H1 (cell line): ENCODE measurements around the gene SP5. TPM values are rescaled to one million over a fixed set of nuclear protein-coding genes. Genes with fewer than 3 reads are reported as not detected.

Source experiments
- CTCF ChIA-PET: fragments of 300-600 bp; sonication (Branson Sonifier 250); formaldehyde crosslinking; loops from one replicate; lab custom pipeline; 2021; ENCODE audit not compliant: partially characterized antibody; lab: Charles Lee
- POLR2A ChIA-PET: fragments of 300-600 bp; sonication (Branson Sonifier 250); formaldehyde crosslinking; loops from one replicate; lab custom pipeline; 2021; ENCODE audit warnings: inconsistent platforms; ENCODE audit not compliant: partially characterized antibody; lab: Charles Lee
- DNase-seq, 2 experiments: peaks; one replicate each; pipeline versions ENCODE4 v3.0.0 to v3.0.0-alpha.2; 2010 to 2022; ENCODE audit warnings: low spot score in 2 of 2, low read depth in 1 of 2, mixed read lengths in 1 of 2
- FAIRE-seq: peaks from 2 replicates; lab custom pipeline; 2011; peaks lifted over from hg19 to GRCh38; lab: Jason Lieb, UNC
- H2AFZ ChIP-seq: 2 replicates; pipeline ENCODE4 v1.8.1; 2012; ENCODE audit warnings: low read length, inconsistent platforms
- H2AK5ac ChIP-seq: 2 replicates; pipeline ENCODE4 v1.6.1; 2013; ENCODE audit warnings: low read depth, low read length
- H2BK120ac ChIP-seq: replicated peaks from 2 replicates; pipeline ENCODE3; 2013; ENCODE audit warnings: low read depth, low read length, inconsistent platforms
- H2BK12ac ChIP-seq: 2 replicates; pipeline ENCODE4 v1.6.1; 2013; ENCODE audit warnings: low read depth, low read length
- H2BK15ac ChIP-seq: 2 replicates; pipeline ENCODE4 v1.6.1; 2013; ENCODE audit warnings: low read length
- H2BK20ac ChIP-seq: 2 replicates; pipeline ENCODE4 v1.6.1; 2013; ENCODE audit warnings: low read length
- H2BK5ac ChIP-seq: 2 replicates; pipeline ENCODE4 v1.6.1; 2013; ENCODE audit warnings: low read depth, low read length
- H3K14ac ChIP-seq: 2 replicates; pipeline ENCODE4 v1.6.1; 2013; ENCODE audit warnings: inconsistent platforms; ENCODE audit not compliant: insufficient read length
- H3K18ac ChIP-seq: 2 replicates; pipeline ENCODE4 v1.6.1; 2013; ENCODE audit warnings: low read length; ENCODE audit errors: extremely low read depth
- H3K23ac ChIP-seq: 2 replicates; pipeline ENCODE4 v1.6.1; 2013; ENCODE audit warnings: inconsistent platforms; ENCODE audit not compliant: insufficient read length
- H3K23me2 ChIP-seq: 2 replicates; pipeline ENCODE4 v1.6.1; 2013; ENCODE audit warnings: low read depth, low read length
- H3K27ac ChIP-seq: 2 replicates; pipeline ENCODE4 v1.6.1; 2011; ENCODE audit warnings: low read depth, low read length, inconsistent platforms
- H3K27me3 ChIP-seq, 4 experiments: replicated peaks in 1 of 4; 1 replicate in 1 of 4; 2 replicates in 3 of 4; pipeline versions ENCODE4 v1.6.1 to v1.8.1; 2011 to 2013; ENCODE audit warnings: low read length in 3 of 4, mild to moderate bottlenecking in 3 of 4, inconsistent platforms in 2 of 4, mixed read lengths in 2 of 4, moderate library complexity in 1 of 4; ENCODE audit not compliant: control insufficient read depth in 3 of 4, insufficient read depth in 3 of 4; ENCODE audit errors: extremely low read depth in 1 of 4
- H3K36me3 ChIP-seq, 4 experiments: 2 replicates each; pipeline versions ENCODE4 v1.6.1 to v1.8.1; 2011 to 2013; ENCODE audit warnings: mild to moderate bottlenecking in 4 of 4, low read length in 3 of 4, moderate library complexity in 2 of 4, control low read depth in 1 of 4, inconsistent platforms in 1 of 4; ENCODE audit not compliant: insufficient read depth in 4 of 4, control insufficient read depth in 2 of 4
- H3K4ac ChIP-seq: replicated peaks from 2 replicates; pipeline ENCODE3; 2013; ENCODE audit warnings: low read length, low read depth, mixed read lengths, inconsistent platforms; ENCODE audit not compliant: insufficient read length
- H3K4me1 ChIP-seq, 4 experiments: replicated peaks in 1 of 4; 1 replicate in 1 of 4; 2 replicates in 3 of 4; pipeline versions ENCODE4 v1.6.1 to v1.8.1; 2011 to 2013; ENCODE audit warnings: low read length in 3 of 4, inconsistent platforms in 2 of 4, mixed read lengths in 1 of 4; ENCODE audit not compliant: insufficient read depth in 4 of 4, control insufficient read depth in 3 of 4
- H3K4me2 ChIP-seq, 2 experiments: 2 replicates each; pipeline versions ENCODE4 v1.6.1 to v1.8.1; 2011 to 2013; ENCODE audit warnings: low read depth in 2 of 2, low read length in 2 of 2, control low read depth in 1 of 2, inconsistent platforms in 1 of 2, mild to moderate bottlenecking in 1 of 2; ENCODE audit not compliant: insufficient read depth in 1 of 2
- H3K4me3 ChIP-seq, 4 experiments: fragments of 200-600, 300-600 bp in 1 of 4; sonication (generic), shearing (Covaris generic), sonication (Bioruptor Twin) in 1 of 4; 2 replicates each; pipeline versions ENCODE4 v1.5.1 to v1.8.1; 2011 to 2016; ENCODE audit warnings: low read length in 4 of 4, low read depth in 3 of 4, control low read depth in 2 of 4, inconsistent platforms in 2 of 4, mild to moderate bottlenecking in 2 of 4, mixed read lengths in 1 of 4, moderate library complexity in 1 of 4; ENCODE audit not compliant: insufficient read depth in 2 of 4; ENCODE audit errors: extremely low read depth in 1 of 4
- H3K56ac ChIP-seq: replicated peaks from 2 replicates; pipeline ENCODE3; 2013; ENCODE audit warnings: low read depth, mild to moderate bottlenecking, mixed read lengths, low read length, inconsistent platforms; ENCODE audit not compliant: insufficient read length
- H3K79me1 ChIP-seq: 2 replicates; pipeline ENCODE4 v1.6.1; 2013; ENCODE audit warnings: low read depth, low read length, control low read depth
- H3K79me2 ChIP-seq, 2 experiments: 2 replicates each; pipeline versions ENCODE4 v1.6.1 to v1.8.1; 2012 to 2013; ENCODE audit warnings: low read length in 2 of 2, mild to moderate bottlenecking in 2 of 2, inconsistent platforms in 1 of 2; ENCODE audit not compliant: insufficient read depth in 2 of 2, control insufficient read depth in 1 of 2
- H3K9ac ChIP-seq, 4 experiments: replicated peaks in 1 of 4; 1 replicate in 1 of 4; 2 replicates in 3 of 4; pipeline versions ENCODE4 v1.6.1 to v1.8.1; 2011 to 2013; ENCODE audit warnings: low read depth in 3 of 4, low read length in 3 of 4, control low read depth in 2 of 4, mild to moderate bottlenecking in 2 of 4, moderate library complexity in 2 of 4, inconsistent platforms in 1 of 4; ENCODE audit errors: extremely low read depth in 1 of 4
- H3K9me3 ChIP-seq, 2 experiments: 2 replicates each; pipeline versions ENCODE4 v1.6.1 to v1.8.1; 2012 to 2013; ENCODE audit warnings: mild to moderate bottlenecking in 2 of 2, moderate library complexity in 2 of 2, control low read depth in 1 of 2, inconsistent platforms in 1 of 2, low read depth in 1 of 2, low read length in 1 of 2, mixed read lengths in 1 of 2; ENCODE audit not compliant: insufficient read depth in 2 of 2
- H4K20me1 ChIP-seq, 2 experiments: replicated peaks in 1 of 2; 2 replicates each; pipeline versions ENCODE3 to v1.8.1; 2011 to 2013; ENCODE audit warnings: inconsistent platforms in 2 of 2, low read length in 2 of 2, mild to moderate bottlenecking in 1 of 2; ENCODE audit not compliant: insufficient read depth in 2 of 2, control insufficient read depth in 1 of 2
- H4K5ac ChIP-seq: 2 replicates; pipeline ENCODE4 v1.6.1; 2013; ENCODE audit warnings: low read length, low read depth, mixed read lengths, inconsistent platforms; ENCODE audit not compliant: insufficient read length
- H4K8ac ChIP-seq: 2 replicates; pipeline ENCODE4 v1.8.0; 2013; ENCODE audit warnings: mild to moderate bottlenecking, moderate library complexity, low read length, inconsistent platforms; ENCODE audit not compliant: insufficient read depth; ENCODE audit errors: extremely low read depth
- H4K91ac ChIP-seq: replicated peaks from 2 replicates; pipeline ENCODE3; 2013; ENCODE audit warnings: low read length, mixed read lengths, inconsistent platforms; ENCODE audit not compliant: insufficient read length
- EP300 ChIP-seq, 2 experiments: IDR thresholded peaks; 1 replicate in 1 of 2; 2 replicates in 1 of 2; pipeline ENCODE4 v1.6.1; 2011 to 2012; ENCODE audit warnings: low read depth in 2 of 2, low read length in 2 of 2, mild to moderate bottlenecking in 2 of 2, borderline replicate concordance in 1 of 2, inconsistent platforms in 1 of 2, moderate library complexity in 1 of 2
- JUN ChIP-seq: IDR thresholded peaks from 2 replicates; pipeline ENCODE4 v1.6.1; 2011; ENCODE audit warnings: low read depth, mild to moderate bottlenecking, improper control_type of control experiment, low read length
- JUND ChIP-seq: IDR thresholded peaks from 2 replicates; pipeline ENCODE4 v1.6.1; 2011; ENCODE audit warnings: mild to moderate bottlenecking, improper control_type of control experiment, low read length
- KDM1A ChIP-seq: fragments of 200-600, 300-600 bp; sonication (generic); IDR thresholded peaks from 2 replicates; pipeline ENCODE4 v1.7.1; 2016; ENCODE audit warnings: mild to moderate bottlenecking, low read length, borderline replicate concordance
- POLR2AphosphoS5 ChIP-seq: IDR thresholded peaks from 2 replicates; pipeline ENCODE4 v1.6.1; 2011; ENCODE audit warnings: low read depth, low read length
- RXRA ChIP-seq: IDR thresholded peaks from 2 replicates; pipeline ENCODE4 v1.6.1; 2011; ENCODE audit warnings: low read depth, mild to moderate bottlenecking, low read length, moderate library complexity; ENCODE audit not compliant: insufficient read depth
- TAF1 ChIP-seq: IDR thresholded peaks from 2 replicates; pipeline ENCODE4 v1.6.1; 2011; ENCODE audit warnings: mild to moderate bottlenecking, low read depth, low read length
- WGBS, 2 experiments: shearing (Covaris generic) in 1 of 2; methylation state at CpG; one replicate each; pipeline versions ENCODE4 v1.1.6 to v1.1.7; 2013 to 2015; ENCODE audit warnings: low lambda C conversion rate in 2 of 2, mixed read lengths in 2 of 2, inconsistent platforms in 1 of 2, low coverage in 1 of 2, missing lambda C conversion rate in 1 of 2; ENCODE audit not compliant: insufficient replicate concordance in 2 of 2, insufficient coverage in 1 of 2, insufficient read length in 1 of 2; ENCODE audit errors: extremely low coverage in 1 of 2, missing lambda C conversion rate in 1 of 2; 5-methylcytosine and 5-hydroxymethylcytosine counted together
- polyA plus RNA-seq, 7 experiments: library from polyadenylated mRNA; depleted of rRNA in 3 of 7; stranded (reverse) in 5 of 7; unstranded in 2 of 7; fragments of >200 nt in 5 of 7; fragments of 200-250 nt in 2 of 7; gene quantifications; 1 replicate in 5 of 7; 2 replicates in 1 of 7; 4 replicates in 1 of 7; pipeline versions ENCODE4 v1.2.1 to v1.2.3, GENCODE V29; 2011 to 2013; ENCODE audit warnings: missing spikeins in 2 of 7, mixed read lengths in 2 of 7
- total RNA-seq: library from RNA; stranded (reverse); fragmentation: NEBNext Ultra II Directional; extraction: Animal tissue kit (Norgen Biotek cat#: 25700); gene quantifications from 2 replicates; pipeline ENCODE4 v1.2.1, GENCODE V29; 2021
- TF ChIP-seq, protein P1 (sequence below): IDR thresholded peaks from 2 replicates; pipeline ENCODE4 v1.6.1; 2011; ENCODE audit warnings: low read length, improper control_type of control experiment
- TF ChIP-seq, protein P2 (sequence below): IDR thresholded peaks from 2 replicates; pipeline ENCODE4 v1.6.1; 2011; ENCODE audit warnings: low read depth, mild to moderate bottlenecking, low read length; ENCODE audit not compliant: insufficient read depth

Gene SP5
- total and polyA plus RNA-seq, 2 of the 8 experiments (the other 6 are each of a cell fraction or from before 2014, with no cell fraction given) = 0.17 TPM; not detected in 1

DNA sequence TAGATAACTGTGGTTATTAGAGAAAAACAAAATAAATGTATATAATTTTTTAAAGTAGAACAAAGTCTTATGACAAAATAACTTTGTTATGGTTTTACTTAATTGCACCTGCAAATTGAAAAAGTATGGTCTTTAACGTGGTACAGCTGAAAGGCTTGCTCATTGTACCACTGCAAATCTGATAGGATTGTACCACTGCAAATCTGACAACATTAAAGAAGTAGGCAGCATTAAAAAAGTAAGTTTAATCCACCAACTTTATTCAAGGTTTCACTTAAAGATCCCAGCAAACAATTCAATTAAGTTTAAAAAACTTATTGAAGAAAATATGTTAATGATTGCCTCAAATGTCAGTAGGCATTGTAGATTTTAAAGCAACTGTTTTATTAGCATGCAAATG is 4.7 kb downstream of the SP5 start:
- H2AFZ ChIP-seq = no peak overlapping the region
- H4K91ac ChIP-seq = no peak overlapping the region
- no peak overlapping the region for H2BK20ac ChIP-seq
- H3K4me2 ChIP-seq = no peak overlapping the region
- H3K4me3 ChIP-seq = no peak overlapping the region
- no peak overlapping the region for H3K4ac ChIP-seq
- WGBS, 2 experiments = 73% methylated on average over 1 of the region's 1 CpG; no CpG with 5 or more reads in 1 of the 2 experiments
- no peak overlapping the region for H2BK15ac ChIP-seq
- no peaks in the 10 kb centered on the region for H3K79me1 ChIP-seq
- no peak overlapping the region for H4K8ac ChIP-seq
- peaks cover 0 to 7% of the 10 kb centered on the region in 2 experiments; a peak in 1 of 4 replicates for H3K9me3 ChIP-seq
- H3K56ac ChIP-seq = no peak overlapping the region
- H4K20me1 ChIP-seq = peaks cover 1 to 2% of the 10 kb centered on the region in 2 experiments
- no peak overlapping the region for H2AK5ac ChIP-seq
- peaks cover 12% of the 10 kb centered on the region; the same call in 1 of the 2 replicates for H3K23me2 ChIP-seq
- H3K27ac ChIP-seq = no peak overlapping the region
- peaks cover 35 to 53% (median 48%) of the 10 kb centered on the region in 4 experiments for H3K27me3 ChIP-seq
- H3K79me2 ChIP-seq = no peaks in the 10 kb centered on the region
- H3K14ac ChIP-seq = no peak overlapping the region
- no peak overlapping the region for H2BK12ac ChIP-seq
- POLR2A ChIA-PET = no interaction called here
- H2BK5ac ChIP-seq = no peak overlapping the region
- TF ChIP-seq JUND = no peak
- TF ChIP-seq EP300 (IDR thresholded peaks at IDR 0.05; ENCODE audit: borderline replicate concordance in 1 of 2, low read depth in 2 of 2, low read length in 2 of 2) = no peak
- no peak for TF ChIP-seq RXRA
- TF ChIP-seq JUN = no peak
- TF ChIP-seq, protein P1, sequence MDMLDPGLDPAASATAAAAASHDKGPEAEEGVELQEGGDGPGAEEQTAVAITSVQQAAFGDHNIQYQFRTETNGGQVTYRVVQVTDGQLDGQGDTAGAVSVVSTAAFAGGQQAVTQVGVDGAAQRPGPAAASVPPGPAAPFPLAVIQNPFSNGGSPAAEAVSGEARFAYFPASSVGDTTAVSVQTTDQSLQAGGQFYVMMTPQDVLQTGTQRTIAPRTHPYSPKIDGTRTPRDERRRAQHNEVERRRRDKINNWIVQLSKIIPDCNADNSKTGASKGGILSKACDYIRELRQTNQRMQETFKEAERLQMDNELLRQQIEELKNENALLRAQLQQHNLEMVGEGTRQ = no peak
- TF ChIP-seq POLR2AphosphoS5 = no peak
- no peak for TF ChIP-seq TAF1
- TF ChIP-seq KDM1A = no peak
- TF ChIP-seq, protein P2, sequence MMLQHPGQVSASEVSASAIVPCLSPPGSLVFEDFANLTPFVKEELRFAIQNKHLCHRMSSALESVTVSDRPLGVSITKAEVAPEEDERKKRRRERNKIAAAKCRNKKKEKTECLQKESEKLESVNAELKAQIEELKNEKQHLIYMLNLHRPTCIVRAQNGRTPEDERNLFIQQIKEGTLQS = no peak
- DNase-seq = no peak
- H3K36me3 ChIP-seq = peaks cover 0 to 8% (median 0%) of the 10 kb centered on the region in 4 experiments; a peak in 2 of 8 replicates
- peaks cover 0 to 18% (median 4%) of the 10 kb centered on the region in 4 experiments; a peak in 5 of 7 replicates for H3K4me1 ChIP-seq
- no peak overlapping the region for H2BK120ac ChIP-seq
- H3K18ac ChIP-seq = no peak overlapping the region
- H3K9ac ChIP-seq = no peak overlapping the region
- no peak overlapping the region for H3K23ac ChIP-seq
- H4K5ac ChIP-seq = no peak overlapping the region
- CTCF ChIA-PET = no interaction called here
- no peak for FAIRE-seq
